Left ventricle myocardium inferior (tissue), 1 donor: ENCODE results near the gene BSG. TPM values are rescaled to one million over a fixed set of nuclear protein-coding genes. Genes with fewer than 3 reads are reported as not detected.

Source experiments
- DNase-seq: peaks from one replicate; pipeline ENCODE4 v3.0.0-alpha.2; 2020
- H3K27ac ChIP-seq: fragments of 200-600 bp; replicated peaks from 2 replicates; pipeline ENCODE4 v1.8.0; 2021
- H3K27me3 ChIP-seq: fragments of 200-600 bp; 2 replicates; pipeline ENCODE4 v1.8.0; 2021; ENCODE audit warnings: low read depth
- H3K36me3 ChIP-seq: fragments of 200-600 bp; 2 replicates; pipeline ENCODE4 v1.8.0; 2021
- H3K4me1 ChIP-seq: fragments of 200-600 bp; 2 replicates; pipeline ENCODE4 v1.8.0; 2021
- H3K4me3 ChIP-seq: fragments of 200-600 bp; 2 replicates; pipeline ENCODE4 v1.8.0; 2021; ENCODE audit warnings: mild to moderate bottlenecking, moderate library complexity
- H3K9me3 ChIP-seq: fragments of 200-600 bp; replicated peaks from 2 replicates; pipeline ENCODE4 v1.8.0; 2021
- intact Hi-C: fragments of 100-400 bp; cut with micrococcal nuclease; formaldehyde crosslinking; loops from one replicate; pipeline ENCODE4 v1.11.0; 2022
- total RNA-seq: library from RNA; stranded (reverse); fragmentation: NEBNext Ultra II Directional; extraction: Animal tissue kit (Norgen Biotek cat#: 25700); gene quantifications from one replicate; pipeline ENCODE4 v1.2.1, GENCODE V29; 2021
- TF ChIP-seq, protein P1 (sequence below): fragments of 200-600 bp; IDR thresholded peaks from 2 replicates; pipeline ENCODE4 v1.8.0; 2021; ENCODE audit warnings: antibody characterized with exemption, mild to moderate bottlenecking, borderline replicate concordance
- donor health status: DM: no; HTN: yes; CAD: no; lungs with severe emphysema.

Gene BSG
- total RNA-seq, 1 donor from 2014 or later, result 1,533 TPM

DNA sequence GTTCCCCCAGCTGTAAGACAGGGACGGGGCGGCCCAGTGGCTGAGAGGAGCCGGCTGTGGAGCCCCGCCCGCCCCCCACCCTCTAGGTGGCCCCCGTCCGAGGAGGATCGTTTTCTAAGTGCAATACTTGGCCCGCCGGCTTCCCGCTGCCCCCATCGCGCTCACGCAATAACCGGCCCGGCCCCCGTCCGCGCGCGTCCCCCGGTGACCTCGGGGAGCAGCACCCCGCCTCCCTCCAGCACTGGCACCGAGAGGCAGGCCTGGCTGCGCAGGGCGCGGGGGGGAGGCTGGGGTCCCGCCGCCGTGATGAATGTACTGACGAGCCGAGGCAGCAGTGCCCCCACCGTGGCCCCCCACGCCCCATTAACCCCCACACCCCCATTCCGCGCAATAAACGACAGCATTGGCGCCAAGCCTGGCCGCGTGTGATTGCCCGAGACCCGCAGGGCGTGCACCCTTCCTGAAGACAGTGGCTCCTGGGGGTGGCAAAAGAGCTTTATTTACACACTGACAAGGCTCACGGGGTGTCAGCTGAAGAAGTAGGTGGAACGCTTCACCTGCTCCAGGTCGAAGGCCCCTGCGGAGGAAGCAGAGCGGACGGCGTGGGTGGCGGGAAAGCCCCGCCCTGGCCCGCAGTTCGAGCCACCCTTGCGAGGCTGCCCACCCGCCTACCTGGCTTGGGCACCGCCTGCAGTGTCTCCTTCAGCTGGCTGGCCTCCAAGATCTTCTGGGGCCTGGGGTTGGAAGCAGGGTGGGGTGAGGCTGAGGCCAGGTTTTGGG, 44.5 kb downstream of the BSG start:
- intact Hi-C loops, result no loop called here
- Histone ChIP-seq H3K4me3 (no peak overlapping the region), H3K9me3 (no peaks in the 10 kb centered on the region), H3K36me3 (peaks cover 49% of the 10 kb centered on the region), H3K4me1 (peaks cover 2% of the 10 kb centered on the region), H3K27ac (no peak overlapping the region), H3K27me3 (peaks cover 24% of the 10 kb centered on the region)
- TF ChIP-seq, protein P1, sequence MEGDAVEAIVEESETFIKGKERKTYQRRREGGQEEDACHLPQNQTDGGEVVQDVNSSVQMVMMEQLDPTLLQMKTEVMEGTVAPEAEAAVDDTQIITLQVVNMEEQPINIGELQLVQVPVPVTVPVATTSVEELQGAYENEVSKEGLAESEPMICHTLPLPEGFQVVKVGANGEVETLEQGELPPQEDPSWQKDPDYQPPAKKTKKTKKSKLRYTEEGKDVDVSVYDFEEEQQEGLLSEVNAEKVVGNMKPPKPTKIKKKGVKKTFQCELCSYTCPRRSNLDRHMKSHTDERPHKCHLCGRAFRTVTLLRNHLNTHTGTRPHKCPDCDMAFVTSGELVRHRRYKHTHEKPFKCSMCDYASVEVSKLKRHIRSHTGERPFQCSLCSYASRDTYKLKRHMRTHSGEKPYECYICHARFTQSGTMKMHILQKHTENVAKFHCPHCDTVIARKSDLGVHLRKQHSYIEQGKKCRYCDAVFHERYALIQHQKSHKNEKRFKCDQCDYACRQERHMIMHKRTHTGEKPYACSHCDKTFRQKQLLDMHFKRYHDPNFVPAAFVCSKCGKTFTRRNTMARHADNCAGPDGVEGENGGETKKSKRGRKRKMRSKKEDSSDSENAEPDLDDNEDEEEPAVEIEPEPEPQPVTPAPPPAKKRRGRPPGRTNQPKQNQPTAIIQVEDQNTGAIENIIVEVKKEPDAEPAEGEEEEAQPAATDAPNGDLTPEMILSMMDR, result no peak
- DNase-seq, result no peak

DNA sequence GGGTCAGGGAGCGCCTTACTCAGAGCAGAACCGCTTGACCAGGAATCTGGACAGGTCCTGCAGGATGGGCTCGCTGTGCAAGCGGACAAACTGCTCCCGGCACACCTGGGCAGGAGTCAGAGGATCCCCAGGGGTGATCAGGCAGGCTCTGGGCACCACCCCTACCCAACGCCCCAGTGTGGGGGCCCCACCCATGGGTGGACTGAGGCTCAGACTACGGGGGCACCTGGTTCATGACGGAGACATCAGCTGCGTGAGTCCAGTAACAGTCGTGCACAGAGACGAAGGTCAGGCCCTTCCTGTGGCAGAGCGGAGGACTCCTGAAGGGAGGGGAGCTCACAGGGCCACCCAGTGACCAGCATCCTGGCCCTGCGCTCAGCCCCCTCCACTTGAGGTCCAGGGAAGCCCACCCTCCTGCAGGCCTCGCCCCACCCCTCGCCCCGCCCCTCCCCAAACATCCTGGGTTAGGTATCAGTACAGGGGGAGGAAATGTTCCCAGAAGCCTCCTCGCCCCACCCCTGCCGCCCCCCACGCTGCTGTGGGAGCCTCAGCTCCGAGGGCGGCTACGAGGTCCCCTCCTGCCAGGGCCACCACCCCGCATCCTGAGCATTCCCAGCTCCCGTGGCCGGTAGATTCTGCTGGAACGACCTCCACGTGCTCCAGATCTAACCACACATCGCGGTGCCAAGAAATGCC, 45.3 kb downstream of the BSG start:
- peaks cover 24% of the 10 kb centered on the region for H3K27me3 ChIP-seq
- H3K36me3 ChIP-seq, result peaks cover 57% of the 10 kb centered on the region
- no peak overlapping the region for H3K4me3 ChIP-seq
- H3K4me1 ChIP-seq, result peaks cover 2% of the 10 kb centered on the region
- H3K27ac ChIP-seq, result no peak overlapping the region
- TF ChIP-seq, protein P1, result no peak
- intact Hi-C loops, result no loop called here
- H3K9me3 ChIP-seq, result no peaks in the 10 kb centered on the region
- DNase-seq, result no peak

DNA sequence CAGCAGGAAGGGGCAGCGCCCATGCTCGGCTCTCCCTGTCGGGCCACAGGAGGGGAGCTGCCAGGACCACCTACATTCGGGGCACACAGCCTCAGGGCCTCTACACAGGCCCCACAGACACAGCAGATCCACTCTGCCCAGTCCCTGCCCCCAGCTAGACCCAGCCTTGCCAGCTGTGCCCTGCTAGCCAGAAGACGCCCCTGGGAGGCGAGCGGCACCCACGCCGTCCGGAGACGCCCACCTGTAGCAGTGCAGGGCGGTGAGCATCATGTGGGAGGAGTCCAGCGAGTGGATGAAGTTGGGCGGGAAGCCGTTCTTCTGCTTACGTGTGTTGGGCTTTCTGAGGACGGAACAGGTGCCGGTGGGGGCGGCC, 45.8 kb downstream of the BSG start:
- DNase-seq, result no peak
- intact Hi-C loops, result no loop called here
- Histone ChIP-seq H3K27me3 (peaks cover 20% of the 10 kb centered on the region), H3K4me1 (peaks cover 2% of the 10 kb centered on the region), H3K36me3 (peaks cover 62% of the 10 kb centered on the region), H3K27ac (no peak overlapping the region), H3K4me3 (no peak overlapping the region), H3K9me3 (no peaks in the 10 kb centered on the region)
- TF ChIP-seq, protein P1, result no peak

DNA sequence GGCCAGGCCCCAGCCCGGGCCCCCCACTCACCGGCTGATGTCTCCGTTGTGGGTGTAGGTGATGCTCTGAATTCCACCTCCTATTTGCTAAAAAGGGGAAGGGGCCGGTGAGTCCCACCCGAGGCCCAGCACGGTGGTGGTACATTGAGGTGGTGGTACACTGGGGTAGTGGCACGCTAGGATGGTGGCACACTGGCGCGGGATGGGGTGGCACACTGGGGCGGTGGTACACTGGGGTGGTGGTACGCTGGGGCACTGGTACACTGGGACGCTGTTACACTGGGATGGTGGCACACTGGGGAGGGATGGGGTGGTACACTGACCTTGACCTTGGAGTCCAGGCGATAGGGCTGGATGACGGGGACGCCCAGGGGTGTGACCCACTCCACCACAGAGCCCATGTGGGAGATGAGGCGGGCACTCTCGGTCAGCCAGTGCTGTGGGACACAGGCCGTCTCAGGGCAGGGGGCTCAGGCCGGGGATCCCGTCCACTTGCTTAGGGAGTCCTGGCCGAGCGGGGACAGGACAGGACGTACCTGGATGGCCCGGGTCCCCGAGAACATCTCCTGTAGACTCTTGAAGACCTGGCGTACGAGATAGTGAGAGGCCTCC, 46.4 kb downstream of the BSG start:
- TF ChIP-seq, protein P1, result no peak
- Histone ChIP-seq H3K4me3 (no peak overlapping the region), H3K4me1 (peaks cover 2% of the 10 kb centered on the region), H3K27ac (no peak overlapping the region), H3K36me3 (peaks cover 68% of the 10 kb centered on the region), H3K27me3 (peaks cover 20% of the 10 kb centered on the region), H3K9me3 (no peaks in the 10 kb centered on the region)
- intact Hi-C loops, result no loop called here
- no peak for DNase-seq

DNA sequence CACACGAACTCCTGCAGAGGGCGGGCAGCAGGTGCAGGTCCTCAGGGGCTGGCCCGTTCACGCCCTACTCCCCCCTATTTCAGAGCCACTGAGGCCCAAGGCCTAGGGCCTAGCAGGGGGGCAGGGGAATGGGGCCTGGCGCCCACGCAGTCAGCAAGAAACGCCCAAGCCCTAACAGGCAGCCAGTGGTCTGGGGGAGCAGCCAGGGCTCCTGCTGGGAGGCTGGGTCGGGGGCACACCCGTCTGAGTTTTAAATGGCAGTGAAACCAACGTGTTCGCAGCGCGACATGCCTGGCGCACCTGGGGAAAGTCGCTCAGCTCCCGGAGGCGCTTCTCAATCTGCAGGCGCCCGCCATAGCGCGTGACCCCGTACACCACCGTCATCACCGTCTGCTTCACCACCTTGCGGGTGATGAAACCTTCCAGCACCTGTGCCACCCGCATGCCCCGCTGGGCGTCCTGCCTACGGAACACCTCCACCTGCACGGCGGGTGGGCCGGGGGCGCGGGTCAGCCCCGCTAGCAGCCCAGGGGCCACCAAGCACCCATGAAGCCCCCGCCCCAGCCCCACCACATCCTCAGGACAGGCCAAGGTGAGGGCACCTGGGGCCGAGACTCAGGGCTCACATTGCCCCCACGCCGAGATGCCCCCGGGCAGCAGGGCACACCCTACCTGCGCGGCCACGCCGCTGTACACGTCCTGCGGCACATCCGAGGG, 47.0 kb downstream of the BSG start:
- peaks cover 73% of the 10 kb centered on the region for H3K36me3 ChIP-seq
- no peak overlapping the region for H3K27ac ChIP-seq
- H3K27me3 ChIP-seq, result peaks cover 20% of the 10 kb centered on the region
- peaks cover 2% of the 10 kb centered on the region for H3K4me1 ChIP-seq
- intact Hi-C loops, result no loop called here
- no peak for DNase-seq
- no peak overlapping the region for H3K4me3 ChIP-seq
- H3K9me3 ChIP-seq, result no peaks in the 10 kb centered on the region
- TF ChIP-seq, protein P1, result no peak
